K562 (cell line): Measurements from ENCODE around the gene CCDC47. TPM values are rescaled to one million over a fixed set of nuclear protein-coding genes. Genes with fewer than 3 reads are reported as not detected.

Source experiments
- ATAC-seq: fragments of 200-7000 bp; cut with Tn5 transposase; 3 replicates; pipeline ENCODE4 v1.9.1; 2020; ENCODE audit warnings: moderate library complexity
- BruUV-seq: library from RNA; stranded (reverse); fragments of 400-500 nt; replicated peaks from 2 replicates; lab custom pipeline; 2021; lab: Mats Ljungman, UMichigan
- CTCF ChIA-PET: fragments of 300-600 bp; formaldehyde crosslinking; extraction: SDS; loops from one replicate; lab custom pipeline; 2021; ENCODE audit warnings: low intra/inter-chr PET ratio; lab: Yijun Ruan, JAX
- POLR2A ChIA-PET: fragments of 300-600, 350-650 bp; sonication (Branson Sonifier 250); formaldehyde crosslinking; extraction: SDS; loops from one replicate; lab custom pipeline; 2021; ENCODE audit warnings: antibody characterized with exemption, inconsistent platforms; lab: Yijun Ruan, JAX
- DNase-seq, 4 experiments: peaks; one replicate each; pipeline versions ENCODE4 v3.0.0 to v3.0.0-alpha.2; 2011 to 2018; ENCODE audit warnings: low spot score in 3 of 4, mixed read lengths in 3 of 4; ENCODE audit errors: extremely low read depth in 1 of 4
- FAIRE-seq: peaks from 2 replicates; lab custom pipeline; 2011; peaks lifted over from hg19 to GRCh38; lab: Jason Lieb, UNC
- H2AFZ ChIP-seq: 2 replicates; pipeline ENCODE4 v1.6.0; 2011; ENCODE audit warnings: low read depth, low read length, control low read depth, inconsistent platforms
- H3K27ac ChIP-seq: fragments of 200-600 bp; 3 replicates; pipeline ENCODE4 v1.8.0; 2011; ENCODE audit warnings: low read depth, mild to moderate bottlenecking, control low read depth, inconsistent platforms, low read length, moderate library complexity, mixed read lengths; ENCODE audit errors: extremely low read depth
- H3K27me3 ChIP-seq, 2 experiments: fragments of 300-600 bp in 1 of 2; 2 replicates in 1 of 2; 3 replicates in 1 of 2; pipeline versions ENCODE4 v1.6.0 to v1.8.0; 2011; ENCODE audit warnings: inconsistent platforms in 2 of 2, low read length in 2 of 2, mild to moderate bottlenecking in 1 of 2, mixed read lengths in 1 of 2, moderate library complexity in 1 of 2; ENCODE audit not compliant: control insufficient read depth in 2 of 2, insufficient read depth in 2 of 2
- H3K36me3 ChIP-seq: fragments of 300-600 bp; 3 replicates; pipeline ENCODE4 v1.8.0; 2011; ENCODE audit warnings: mild to moderate bottlenecking, low read length, inconsistent platforms; ENCODE audit not compliant: control insufficient read depth, insufficient read depth
- H3K4me1 ChIP-seq, 2 experiments: fragments of 200-600 bp in 1 of 2; replicated peaks in 1 of 2; 2 replicates in 1 of 2; 3 replicates in 1 of 2; pipeline versions ENCODE4 v1.5.1 to v1.8.0; 2011; ENCODE audit warnings: inconsistent platforms in 2 of 2, low read length in 2 of 2, mild to moderate bottlenecking in 1 of 2, mixed read lengths in 1 of 2, moderate library complexity in 1 of 2; ENCODE audit not compliant: control insufficient read depth in 2 of 2, insufficient read depth in 2 of 2
- H3K4me2 ChIP-seq: 2 replicates; pipeline ENCODE4 v1.6.1; 2011; ENCODE audit warnings: low read length, control low read depth, inconsistent platforms, mixed read lengths; ENCODE audit not compliant: insufficient read depth
- H3K4me3 ChIP-seq: fragments of 200-600 bp; sonication (generic), shearing (Covaris generic); 2 replicates; pipeline ENCODE4 v1.5.1; 2016; ENCODE audit warnings: control low read depth, inconsistent platforms
- H3K79me2 ChIP-seq: fragments of 200-600 bp; 3 replicates; pipeline ENCODE4 v1.8.0; 2011; ENCODE audit warnings: low read length, inconsistent platforms; ENCODE audit not compliant: control insufficient read depth, insufficient read depth
- H3K9ac ChIP-seq, 2 experiments: 2 replicates each; pipeline versions ENCODE4 v1.6.0 to v1.6.1; 2011; ENCODE audit warnings: low read depth in 2 of 2, low read length in 2 of 2, control low read depth in 1 of 2, inconsistent platforms in 1 of 2, mild to moderate bottlenecking in 1 of 2, mixed read lengths in 1 of 2; ENCODE audit not compliant: insufficient read depth in 1 of 2
- H3K9me1 ChIP-seq: one replicate; pipeline ENCODE4 v1.6.0; 2011; ENCODE audit warnings: inconsistent platforms, mild to moderate bottlenecking, low read length, moderate library complexity; ENCODE audit not compliant: control insufficient read depth, insufficient read depth
- H3K9me3 ChIP-seq: replicated peaks from 2 replicates; pipeline ENCODE4 v1.5.1; 2011; ENCODE audit warnings: low read depth, low read length, inconsistent platforms; ENCODE audit not compliant: control insufficient read depth, insufficient read depth
- H4K20me1 ChIP-seq: replicated peaks from 2 replicates; pipeline ENCODE4 v1.6.1; 2011; ENCODE audit warnings: low read length, inconsistent platforms, mixed read lengths; ENCODE audit not compliant: control insufficient read depth, insufficient read depth
- BRCA1 ChIP-seq, 2 experiments: fragments of 450-650 bp in 1 of 2; sonication (generic) in 1 of 2; formaldehyde crosslinking in 1 of 2; IDR thresholded peaks; 2 replicates each; pipeline versions ENCODE4 v1.5.0 to v1.6.1; 2017 to 2020; ENCODE audit warnings: mild to moderate bottlenecking in 1 of 2, missing genetic modification reagents in 1 of 2
- BRD4 ChIP-seq: fragments of 200-600 bp; sonication (generic); IDR thresholded peaks from 2 replicates; pipeline ENCODE4 v1.6.1; 2017; ENCODE audit warnings: inconsistent platforms
- DACH1 ChIP-seq: fragments of 450-650 bp; IDR thresholded peaks from 2 replicates; pipeline ENCODE4 v1.6.1; 2018; ENCODE audit not compliant: partially characterized antibody
- HEY1 ChIP-seq: fragments of 250-450 bp; sonication (Bioruptor Pico); IDR thresholded peaks from 2 replicates; pipeline ENCODE4 v1.5.0; 2020; ENCODE audit warnings: mild to moderate bottlenecking, moderate library complexity, borderline replicate concordance
- POLR3G ChIP-seq: IDR thresholded peaks from 2 replicates; pipeline ENCODE4 v1.6.1; 2011; ENCODE audit not compliant: insufficient read length, insufficient replicate concordance; ENCODE audit errors: extremely low read depth
- WGBS: fragments of 100-300 bp; shearing (Covaris generic); methylation state at CpG from one replicate; pipeline ENCODE4 v1.1.6; 2016; ENCODE audit warnings: low coverage, mixed read lengths; ENCODE audit not compliant: insufficient coverage; ENCODE audit errors: missing lambda C conversion rate; 5-methylcytosine and 5-hydroxymethylcytosine counted together
- in situ Hi-C: fragments of 300-500 bp; cut with MboI; formaldehyde crosslinking; loops from 4 replicates; pipeline ENCODE4 v1.15.0; 2018; ENCODE audit warnings: inconsistent platforms, mixed read lengths
- intact Hi-C: fragments of 100-400 bp; cut with micrococcal nuclease; formaldehyde crosslinking; loops from 2 replicates; pipeline ENCODE4 v1.14.2; 2022
- polyA plus RNA-seq, 8 experiments: library from polyadenylated mRNA; depleted of rRNA in 4 of 8; stranded (reverse) in 5 of 8; unstranded in 3 of 8; fragments of >200 nt; fragmentation: Nextera tagmentation in 2 of 8; fragmentation: Illumina TruSeq in 1 of 8; extraction: Ambion mirVana in 2 of 8; extraction: Trizol in 1 of 8; gene quantifications; 2 replicates each; pipeline versions ENCODE4 v1.2.1 to v1.2.3, GENCODE V29; 2011 to 2014; ENCODE audit warnings: inconsistent platforms in 1 of 8, missing spikeins in 1 of 8
- total RNA-seq, 7 experiments: library from RNA; depleted of rRNA in 6 of 7; stranded (reverse); fragments of >200 nt in 6 of 7; fragmentation: Illumina TruSeq in 2 of 7; extraction: Trizol in 2 of 7; gene quantifications; 2 replicates each; pipeline versions ENCODE4 v1.2.1 to v1.2.3, GENCODE V29; 2011 to 2021; ENCODE audit warnings: low replicate concordance in 1 of 7
- TF ChIP-seq, protein P1 (sequence below): fragments of 250-450 bp; sonication (Bioruptor Pico); IDR thresholded peaks from 2 replicates; pipeline ENCODE4 v1.8.0; 2021; ENCODE audit warnings: mild to moderate bottlenecking, moderate library complexity

CCDC47 gene
- total and polyA plus RNA-seq, 9 of the 15 experiments (the other 6 are each of a cell fraction or from before 2014, with no cell fraction given): 15.5 to 162 (median 122) TPM

GRCh38 chr17:63702721-63703015 is 70.7 kb downstream of the CCDC47 start:
- H3K79me2 ChIP-seq: no peaks in the 10 kb centered on the region
- H4K20me1 ChIP-seq: no peaks in the 10 kb centered on the region
- H3K9me1 ChIP-seq: no peaks in the 10 kb centered on the region
- BruUV-seq: no TSS peak
- no peak for TF ChIP-seq HEY1 (CRISPR knock-in tag)
- TF ChIP-seq BRCA1 (IDR thresholded peaks at IDR 0.05): no peak
- TF ChIP-seq BRCA1 (CRISPR knock-in tag; IDR thresholded peaks at IDR 0.05): no peak
- TF ChIP-seq BRD4: no peak
- TF ChIP-seq DACH1: no peak
- TF ChIP-seq, protein P1, sequence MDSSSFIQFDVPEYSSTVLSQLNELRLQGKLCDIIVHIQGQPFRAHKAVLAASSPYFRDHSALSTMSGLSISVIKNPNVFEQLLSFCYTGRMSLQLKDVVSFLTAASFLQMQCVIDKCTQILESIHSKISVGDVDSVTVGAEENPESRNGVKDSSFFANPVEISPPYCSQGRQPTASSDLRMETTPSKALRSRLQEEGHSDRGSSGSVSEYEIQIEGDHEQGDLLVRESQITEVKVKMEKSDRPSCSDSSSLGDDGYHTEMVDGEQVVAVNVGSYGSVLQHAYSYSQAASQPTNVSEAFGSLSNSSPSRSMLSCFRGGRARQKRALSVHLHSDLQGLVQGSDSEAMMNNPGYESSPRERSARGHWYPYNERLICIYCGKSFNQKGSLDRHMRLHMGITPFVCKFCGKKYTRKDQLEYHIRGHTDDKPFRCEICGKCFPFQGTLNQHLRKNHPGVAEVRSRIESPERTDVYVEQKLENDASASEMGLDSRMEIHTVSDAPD (CRISPR knock-in tag): no peak
- no peak for TF ChIP-seq POLR3G
- ChIA-PET POLR2A (interaction anchor here (0.6 kb wide), 1 partner anchor 27 kb away, joined by 3 read pairs; no protein-coding TSS in a partner anchor), CTCF (no interaction called here)
- H3K27me3 ChIP-seq: no peaks in the 10 kb centered on the region
- WGBS: 75% methylated on average over 6 of the region's 6 CpGs
- H3K4me2 ChIP-seq: no peak overlapping the region
- intact Hi-C loops: no loop called here
- FAIRE-seq (no peak), ATAC-seq (no peak), DNase-seq (no peak)
- H3K27ac ChIP-seq: no peak overlapping the region
- in situ Hi-C loops: no loop called here
- peaks cover 0 to 38% of the 10 kb centered on the region in 2 experiments; a peak in 2 of 5 replicates for H3K4me1 ChIP-seq
- peaks cover 8% of the 10 kb centered on the region; the same call in 1 of the 3 replicates for H3K36me3 ChIP-seq
- H3K4me3 ChIP-seq: no peak overlapping the region
- H2AFZ ChIP-seq: no peak overlapping the region
- H3K9me3 ChIP-seq: no peaks in the 10 kb centered on the region
- no peak overlapping the region; a peak in 1 of 4 replicates for H3K9ac ChIP-seq
